H1 (cell line): ENCODE measurements around the gene DKC1. TPM values are rescaled to one million over a fixed set of nuclear protein-coding genes. Genes with fewer than 3 reads are reported as not detected.

Experiments used
- CTCF ChIA-PET: fragments of 300-600 bp; sonication (Branson Sonifier 250); formaldehyde crosslinking; loops from one replicate; lab custom pipeline; 2021; ENCODE audit not compliant: partially characterized antibody; lab: Charles Lee
- POLR2A ChIA-PET: fragments of 300-600 bp; sonication (Branson Sonifier 250); formaldehyde crosslinking; loops from one replicate; lab custom pipeline; 2021; ENCODE audit warnings: inconsistent platforms; ENCODE audit not compliant: partially characterized antibody; lab: Charles Lee
- DNase-seq, 2 experiments: peaks; one replicate each; pipeline versions ENCODE4 v3.0.0 to v3.0.0-alpha.2; 2010 to 2022; ENCODE audit warnings: low spot score in 2 of 2, low read depth in 1 of 2, mixed read lengths in 1 of 2
- FAIRE-seq: peaks from 2 replicates; lab custom pipeline; 2011; peaks lifted over from hg19 to GRCh38; lab: Jason Lieb, UNC
- H2AFZ ChIP-seq: 2 replicates; pipeline ENCODE4 v1.8.1; 2012; ENCODE audit warnings: low read length, inconsistent platforms
- H2AK5ac ChIP-seq: 2 replicates; pipeline ENCODE4 v1.6.1; 2013; ENCODE audit warnings: low read depth, low read length
- H2BK120ac ChIP-seq: replicated peaks from 2 replicates; pipeline ENCODE3; 2013; ENCODE audit warnings: low read depth, low read length, inconsistent platforms
- H2BK12ac ChIP-seq: 2 replicates; pipeline ENCODE4 v1.6.1; 2013; ENCODE audit warnings: low read depth, low read length
- H2BK15ac ChIP-seq: 2 replicates; pipeline ENCODE4 v1.6.1; 2013; ENCODE audit warnings: low read length
- H2BK20ac ChIP-seq: 2 replicates; pipeline ENCODE4 v1.6.1; 2013; ENCODE audit warnings: low read length
- H2BK5ac ChIP-seq: 2 replicates; pipeline ENCODE4 v1.6.1; 2013; ENCODE audit warnings: low read depth, low read length
- H3K14ac ChIP-seq: 2 replicates; pipeline ENCODE4 v1.6.1; 2013; ENCODE audit warnings: inconsistent platforms; ENCODE audit not compliant: insufficient read length
- H3K18ac ChIP-seq: 2 replicates; pipeline ENCODE4 v1.6.1; 2013; ENCODE audit warnings: low read length; ENCODE audit errors: extremely low read depth
- H3K23ac ChIP-seq: 2 replicates; pipeline ENCODE4 v1.6.1; 2013; ENCODE audit warnings: inconsistent platforms; ENCODE audit not compliant: insufficient read length
- H3K23me2 ChIP-seq: 2 replicates; pipeline ENCODE4 v1.6.1; 2013; ENCODE audit warnings: low read depth, low read length
- H3K27ac ChIP-seq: 2 replicates; pipeline ENCODE4 v1.6.1; 2011; ENCODE audit warnings: low read depth, low read length, inconsistent platforms
- H3K27me3 ChIP-seq, 4 experiments: replicated peaks in 1 of 4; 1 replicate in 1 of 4; 2 replicates in 3 of 4; pipeline versions ENCODE4 v1.6.1 to v1.8.1; 2011 to 2013; ENCODE audit warnings: low read length in 3 of 4, mild to moderate bottlenecking in 3 of 4, inconsistent platforms in 2 of 4, mixed read lengths in 2 of 4, moderate library complexity in 1 of 4; ENCODE audit not compliant: control insufficient read depth in 3 of 4, insufficient read depth in 3 of 4; ENCODE audit errors: extremely low read depth in 1 of 4
- H3K36me3 ChIP-seq, 4 experiments: 2 replicates each; pipeline versions ENCODE4 v1.6.1 to v1.8.1; 2011 to 2013; ENCODE audit warnings: mild to moderate bottlenecking in 4 of 4, low read length in 3 of 4, moderate library complexity in 2 of 4, control low read depth in 1 of 4, inconsistent platforms in 1 of 4; ENCODE audit not compliant: insufficient read depth in 4 of 4, control insufficient read depth in 2 of 4
- H3K4ac ChIP-seq: replicated peaks from 2 replicates; pipeline ENCODE3; 2013; ENCODE audit warnings: low read length, low read depth, mixed read lengths, inconsistent platforms; ENCODE audit not compliant: insufficient read length
- H3K4me1 ChIP-seq, 4 experiments: replicated peaks in 1 of 4; 1 replicate in 1 of 4; 2 replicates in 3 of 4; pipeline versions ENCODE4 v1.6.1 to v1.8.1; 2011 to 2013; ENCODE audit warnings: low read length in 3 of 4, inconsistent platforms in 2 of 4, mixed read lengths in 1 of 4; ENCODE audit not compliant: insufficient read depth in 4 of 4, control insufficient read depth in 3 of 4
- H3K4me2 ChIP-seq, 2 experiments: 2 replicates each; pipeline versions ENCODE4 v1.6.1 to v1.8.1; 2011 to 2013; ENCODE audit warnings: low read depth in 2 of 2, low read length in 2 of 2, control low read depth in 1 of 2, inconsistent platforms in 1 of 2, mild to moderate bottlenecking in 1 of 2; ENCODE audit not compliant: insufficient read depth in 1 of 2
- H3K4me3 ChIP-seq, 4 experiments: fragments of 200-600, 300-600 bp in 1 of 4; sonication (generic), shearing (Covaris generic), sonication (Bioruptor Twin) in 1 of 4; 2 replicates each; pipeline versions ENCODE4 v1.5.1 to v1.8.1; 2011 to 2016; ENCODE audit warnings: low read length in 4 of 4, low read depth in 3 of 4, control low read depth in 2 of 4, inconsistent platforms in 2 of 4, mild to moderate bottlenecking in 2 of 4, mixed read lengths in 1 of 4, moderate library complexity in 1 of 4; ENCODE audit not compliant: insufficient read depth in 2 of 4; ENCODE audit errors: extremely low read depth in 1 of 4
- H3K56ac ChIP-seq: replicated peaks from 2 replicates; pipeline ENCODE3; 2013; ENCODE audit warnings: low read depth, mild to moderate bottlenecking, mixed read lengths, low read length, inconsistent platforms; ENCODE audit not compliant: insufficient read length
- H3K79me1 ChIP-seq: 2 replicates; pipeline ENCODE4 v1.6.1; 2013; ENCODE audit warnings: low read depth, low read length, control low read depth
- H3K79me2 ChIP-seq, 2 experiments: 2 replicates each; pipeline versions ENCODE4 v1.6.1 to v1.8.1; 2012 to 2013; ENCODE audit warnings: low read length in 2 of 2, mild to moderate bottlenecking in 2 of 2, inconsistent platforms in 1 of 2; ENCODE audit not compliant: insufficient read depth in 2 of 2, control insufficient read depth in 1 of 2
- H3K9ac ChIP-seq, 4 experiments: replicated peaks in 1 of 4; 1 replicate in 1 of 4; 2 replicates in 3 of 4; pipeline versions ENCODE4 v1.6.1 to v1.8.1; 2011 to 2013; ENCODE audit warnings: low read depth in 3 of 4, low read length in 3 of 4, control low read depth in 2 of 4, mild to moderate bottlenecking in 2 of 4, moderate library complexity in 2 of 4, inconsistent platforms in 1 of 4; ENCODE audit errors: extremely low read depth in 1 of 4
- H3K9me3 ChIP-seq, 2 experiments: 2 replicates each; pipeline versions ENCODE4 v1.6.1 to v1.8.1; 2012 to 2013; ENCODE audit warnings: mild to moderate bottlenecking in 2 of 2, moderate library complexity in 2 of 2, control low read depth in 1 of 2, inconsistent platforms in 1 of 2, low read depth in 1 of 2, low read length in 1 of 2, mixed read lengths in 1 of 2; ENCODE audit not compliant: insufficient read depth in 2 of 2
- H4K20me1 ChIP-seq, 2 experiments: replicated peaks in 1 of 2; 2 replicates each; pipeline versions ENCODE3 to v1.8.1; 2011 to 2013; ENCODE audit warnings: inconsistent platforms in 2 of 2, low read length in 2 of 2, mild to moderate bottlenecking in 1 of 2; ENCODE audit not compliant: insufficient read depth in 2 of 2, control insufficient read depth in 1 of 2
- H4K5ac ChIP-seq: 2 replicates; pipeline ENCODE4 v1.6.1; 2013; ENCODE audit warnings: low read length, low read depth, mixed read lengths, inconsistent platforms; ENCODE audit not compliant: insufficient read length
- H4K8ac ChIP-seq: 2 replicates; pipeline ENCODE4 v1.8.0; 2013; ENCODE audit warnings: mild to moderate bottlenecking, moderate library complexity, low read length, inconsistent platforms; ENCODE audit not compliant: insufficient read depth; ENCODE audit errors: extremely low read depth
- H4K91ac ChIP-seq: replicated peaks from 2 replicates; pipeline ENCODE3; 2013; ENCODE audit warnings: low read length, mixed read lengths, inconsistent platforms; ENCODE audit not compliant: insufficient read length
- ASH2L ChIP-seq: fragments of 200-600, 300-600 bp; sonication (generic); IDR thresholded peaks from one replicate; pipeline ENCODE4 v1.7.1; 2017; ENCODE audit warnings: low read length
- GTF2F1 ChIP-seq: IDR thresholded peaks from 2 replicates; pipeline ENCODE4 v1.6.1; 2012; ENCODE audit warnings: low read depth, low read length, improper control_type of control experiment, borderline replicate concordance
- JUND ChIP-seq: IDR thresholded peaks from 2 replicates; pipeline ENCODE4 v1.6.1; 2011; ENCODE audit warnings: mild to moderate bottlenecking, improper control_type of control experiment, low read length
- NANOG ChIP-seq: IDR thresholded peaks from 2 replicates; pipeline ENCODE4 v1.6.1; 2011; ENCODE audit warnings: low read length, low read depth, mild to moderate bottlenecking, inconsistent platforms; ENCODE audit not compliant: insufficient read depth, poor library complexity, severe bottlenecking
- NRF1 ChIP-seq: IDR thresholded peaks from 2 replicates; pipeline ENCODE4 v1.6.1; 2011; ENCODE audit warnings: mild to moderate bottlenecking, low read depth, low read length, improper control_type of control experiment
- POLR2A ChIP-seq, 2 experiments: IDR thresholded peaks; 1 replicate in 1 of 2; 2 replicates in 1 of 2; pipeline ENCODE4 v1.6.1; 2011; ENCODE audit warnings: low read depth in 2 of 2, low read length in 2 of 2, mild to moderate bottlenecking in 2 of 2; ENCODE audit errors: control extremely low read depth in 1 of 2
- SUZ12 ChIP-seq: fragments of 200-600 bp; sonication (generic); IDR thresholded peaks from 2 replicates; pipeline ENCODE4 v1.6.1; 2012; ENCODE audit warnings: mild to moderate bottlenecking, inconsistent platforms, low read length, moderate library complexity, mixed read lengths
- TBP ChIP-seq: IDR thresholded peaks from 2 replicates; pipeline ENCODE4 v1.6.1; 2011; ENCODE audit warnings: low read depth, low read length, improper control_type of control experiment
- TEAD4 ChIP-seq: IDR thresholded peaks from 2 replicates; pipeline ENCODE4 v1.6.1; 2012; ENCODE audit warnings: low read depth, low read length, inconsistent platforms, mixed read lengths
- WGBS, 2 experiments: shearing (Covaris generic) in 1 of 2; methylation state at CpG; one replicate each; pipeline versions ENCODE4 v1.1.6 to v1.1.7; 2013 to 2015; ENCODE audit warnings: low lambda C conversion rate in 2 of 2, mixed read lengths in 2 of 2, inconsistent platforms in 1 of 2, low coverage in 1 of 2, missing lambda C conversion rate in 1 of 2; ENCODE audit not compliant: insufficient replicate concordance in 2 of 2, insufficient coverage in 1 of 2, insufficient read length in 1 of 2; ENCODE audit errors: extremely low coverage in 1 of 2, missing lambda C conversion rate in 1 of 2; 5-methylcytosine and 5-hydroxymethylcytosine counted together
- polyA plus RNA-seq, 7 experiments: library from polyadenylated mRNA; depleted of rRNA in 3 of 7; stranded (reverse) in 5 of 7; unstranded in 2 of 7; fragments of >200 nt in 5 of 7; fragments of 200-250 nt in 2 of 7; gene quantifications; 1 replicate in 5 of 7; 2 replicates in 1 of 7; 4 replicates in 1 of 7; pipeline versions ENCODE4 v1.2.1 to v1.2.3, GENCODE V29; 2011 to 2013; ENCODE audit warnings: missing spikeins in 2 of 7, mixed read lengths in 2 of 7
- total RNA-seq: library from RNA; stranded (reverse); fragmentation: NEBNext Ultra II Directional; extraction: Animal tissue kit (Norgen Biotek cat#: 25700); gene quantifications from 2 replicates; pipeline ENCODE4 v1.2.1, GENCODE V29; 2021
- TF ChIP-seq, protein P1 (sequence below), 3 experiments: IDR thresholded peaks; 1 replicate in 2 of 3; 2 replicates in 1 of 3; pipeline versions ENCODE4 v1.5.1 to v1.6.1; 2011; ENCODE audit warnings: low read length in 3 of 3, mild to moderate bottlenecking in 3 of 3, inconsistent platforms in 2 of 3, low read depth in 1 of 3, moderate library complexity in 1 of 3; ENCODE audit not compliant: insufficient read depth in 1 of 3; ENCODE audit errors: control extremely low read depth in 1 of 3

DKC1 gene
- total and polyA plus RNA-seq, 2 of the 8 experiments (the other 6 are each of a cell fraction or from before 2014, with no cell fraction given), result 65.6 to 143 TPM

DNA sequence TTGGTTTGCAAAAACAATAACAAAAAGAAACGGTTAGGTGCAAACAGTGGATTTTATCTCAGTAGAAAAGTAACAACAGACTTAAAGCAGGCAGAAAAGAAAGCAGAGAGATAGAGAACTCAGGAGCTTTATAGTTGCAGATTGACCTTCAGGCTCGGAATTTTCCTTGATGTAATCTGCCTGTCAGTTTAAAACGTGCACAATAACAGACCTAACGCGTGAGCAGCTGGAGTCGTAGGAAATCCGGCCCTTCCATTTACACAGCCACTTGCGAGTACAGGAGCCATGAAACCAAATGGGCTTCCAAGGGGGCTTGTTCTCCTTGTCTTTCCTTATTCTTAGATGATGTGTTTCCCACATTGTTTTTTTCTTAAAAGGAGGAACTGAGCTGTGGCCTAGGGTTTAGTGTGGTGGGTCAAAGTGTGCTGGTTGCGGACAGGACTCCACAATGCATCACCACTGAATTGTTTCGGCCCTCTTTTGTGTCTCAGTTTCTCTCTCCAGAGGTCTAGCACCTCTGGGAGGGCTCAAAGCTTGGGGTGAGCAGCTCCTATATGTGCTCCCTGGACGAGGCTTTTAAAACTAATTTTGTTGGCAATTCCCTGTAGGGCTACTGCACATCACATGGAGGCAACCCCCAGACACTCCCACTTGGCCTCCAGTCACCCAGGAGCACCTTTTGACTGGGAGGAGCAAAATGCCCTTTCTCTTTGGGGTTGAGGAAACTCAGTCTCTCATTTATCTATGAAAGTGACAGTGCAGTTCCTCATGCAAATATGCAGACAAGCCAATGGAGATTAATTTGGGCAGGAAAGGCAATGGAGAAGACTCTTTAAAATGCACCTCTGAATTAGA lies 56.5 kb downstream of the DKC1 start:
- no peaks in the 10 kb centered on the region for H3K79me1 ChIP-seq
- H4K20me1 ChIP-seq, result no peaks in the 10 kb centered on the region
- no peak overlapping the region for H3K14ac ChIP-seq
- H2BK120ac ChIP-seq, result no peak overlapping the region
- H4K5ac ChIP-seq, result no peak overlapping the region
- H3K4me3 ChIP-seq, result no peak overlapping the region
- ChIA-PET CTCF (interaction anchor here (0.8 kb wide), 1 partner anchor 70 kb away, joined by 3 read pairs; no protein-coding TSS in a partner anchor), POLR2A (interaction anchor here (1.7 kb wide), 2 partner anchors 14 to 43 kb away, joined by 3 to 4 read pairs; partner anchors contain the start of gene MPP1)
- no peak overlapping the region for H4K8ac ChIP-seq
- H3K4me2 ChIP-seq, result no peak overlapping the region; a peak in 1 of 4 replicates
- H3K4ac ChIP-seq, result no peak overlapping the region
- H3K27ac ChIP-seq, result no peak overlapping the region
- 0 out of 2 replicates have a peak overlapping the region, but pooled peaks have one; percentile 23 for H2BK20ac ChIP-seq
- DNase-seq (no peak), FAIRE-seq (no peak)
- no peaks in the 10 kb centered on the region for H3K23me2 ChIP-seq
- no peak overlapping the region for H2BK5ac ChIP-seq
- H3K9me3 ChIP-seq, result peaks cover 0 to 4% of the 10 kb centered on the region in 2 experiments; a peak in 2 of 4 replicates
- no peak overlapping the region for H2BK15ac ChIP-seq
- 92% methylated on average over 9 of the region's 11 CpGs; no CpG with 5 or more reads in 1 of the 2 experiments for WGBS, 2 experiments
- H4K91ac ChIP-seq, result peak overlapping the region; percentile 53
- H3K36me3 ChIP-seq, result peaks cover 0 to 2% (median 0%) of the 10 kb centered on the region in 4 experiments; a peak in 1 of 8 replicates
- peaks cover 0 to 7% (median 3%) of the 10 kb centered on the region in 4 experiments; a peak in 3 of 7 replicates for H3K4me1 ChIP-seq
- H3K18ac ChIP-seq, result no peak overlapping the region
- no peak overlapping the region for H2AK5ac ChIP-seq
- no peak overlapping the region for H2AFZ ChIP-seq
- no peak overlapping the region for H3K9ac ChIP-seq
- H2BK12ac ChIP-seq, result no peak overlapping the region
- H3K79me2 ChIP-seq, result no peaks in the 10 kb centered on the region
- H3K27me3 ChIP-seq, result no peaks in the 10 kb centered on the region
- no peak overlapping the region for H3K23ac ChIP-seq
- H3K56ac ChIP-seq, result no peak overlapping the region
- TF ChIP-seq POLR2A (IDR thresholded peaks at IDR 0.05; ENCODE audit: control extremely low read depth in 1 of 2, low read depth in 2 of 2, low read length in 2 of 2) (no peak), JUND (no peak), TBP (no peak), GTF2F1 (no peak), NRF1 (no peak), ASH2L (no peak), SUZ12 (no peak), TEAD4 (no peak), NANOG (no peak)
- TF ChIP-seq, protein P1, sequence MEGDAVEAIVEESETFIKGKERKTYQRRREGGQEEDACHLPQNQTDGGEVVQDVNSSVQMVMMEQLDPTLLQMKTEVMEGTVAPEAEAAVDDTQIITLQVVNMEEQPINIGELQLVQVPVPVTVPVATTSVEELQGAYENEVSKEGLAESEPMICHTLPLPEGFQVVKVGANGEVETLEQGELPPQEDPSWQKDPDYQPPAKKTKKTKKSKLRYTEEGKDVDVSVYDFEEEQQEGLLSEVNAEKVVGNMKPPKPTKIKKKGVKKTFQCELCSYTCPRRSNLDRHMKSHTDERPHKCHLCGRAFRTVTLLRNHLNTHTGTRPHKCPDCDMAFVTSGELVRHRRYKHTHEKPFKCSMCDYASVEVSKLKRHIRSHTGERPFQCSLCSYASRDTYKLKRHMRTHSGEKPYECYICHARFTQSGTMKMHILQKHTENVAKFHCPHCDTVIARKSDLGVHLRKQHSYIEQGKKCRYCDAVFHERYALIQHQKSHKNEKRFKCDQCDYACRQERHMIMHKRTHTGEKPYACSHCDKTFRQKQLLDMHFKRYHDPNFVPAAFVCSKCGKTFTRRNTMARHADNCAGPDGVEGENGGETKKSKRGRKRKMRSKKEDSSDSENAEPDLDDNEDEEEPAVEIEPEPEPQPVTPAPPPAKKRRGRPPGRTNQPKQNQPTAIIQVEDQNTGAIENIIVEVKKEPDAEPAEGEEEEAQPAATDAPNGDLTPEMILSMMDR (IDR thresholded peaks at IDR 0.05; ENCODE audit: control extremely low read depth in 1 of 3, insufficient read depth in 1 of 3, low read depth in 1 of 3, low read length in 3 of 3), result no peak
